GM18526 (cell line): Measurements from ENCODE around the gene CCDC69.

Experiments used
- POLR2A ChIP-seq: IDR thresholded peaks from 3 replicates; pipeline ENCODE4 v1.6.1; 2011; ENCODE audit not compliant: insufficient read length; ENCODE audit errors: extremely low read depth

The CCDC69 gene

DNA sequence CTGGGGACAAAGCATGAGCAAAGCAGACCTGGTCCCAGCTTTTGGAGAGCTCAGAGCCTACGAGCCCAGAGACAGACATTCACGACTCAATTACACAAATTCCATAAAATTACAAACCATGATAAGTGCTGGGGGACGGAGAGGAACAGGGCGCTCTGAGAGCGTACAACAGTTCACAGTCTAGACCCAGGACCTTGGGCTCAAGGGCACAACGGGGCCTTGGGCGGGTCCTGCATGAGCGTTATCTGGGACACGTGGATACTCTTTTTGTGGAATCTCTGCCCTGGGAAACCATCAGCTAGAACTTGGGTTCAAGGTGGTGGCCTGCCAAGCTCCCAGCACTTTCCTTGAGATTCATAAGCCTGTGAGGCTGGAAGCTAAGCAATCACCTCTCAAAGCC is 56.9 kb downstream of the CCDC69 start:
- no peak for TF ChIP-seq POLR2A

GRCh38 chr5:151164687-151165392 is 59.1 kb downstream of the CCDC69 start:
- TF ChIP-seq POLR2A: no peak

- no peak for TF ChIP-seq POLR2A
Measured at GRCh38 chr5:151162776-151163175, 61.1 kb downstream of the CCDC69 start.

- TF ChIP-seq POLR2A: no peak
Measured at GRCh38 chr5:151159649-151160373, 64.1 kb downstream of the CCDC69 start.

DNA sequence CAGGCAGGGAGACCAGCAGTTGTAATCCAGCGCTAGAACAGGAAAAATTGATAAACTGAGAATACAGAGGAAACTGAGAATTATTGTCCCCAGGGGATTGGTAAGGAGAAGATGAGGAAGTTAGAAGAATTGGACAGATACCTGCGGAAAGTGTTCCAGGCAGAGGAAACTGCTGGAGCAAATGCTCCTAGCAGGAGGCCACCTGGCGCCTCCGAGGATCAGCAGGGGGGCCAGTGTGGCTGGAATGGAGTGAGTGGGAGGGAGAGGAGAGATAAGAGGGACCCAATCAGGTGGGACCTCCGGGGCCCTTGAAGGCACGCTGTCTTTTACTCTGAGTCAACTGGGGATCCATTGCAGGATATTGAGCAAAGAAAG is 65.6 kb downstream of the CCDC69 start:
- TF ChIP-seq POLR2A: no peak

- TF ChIP-seq POLR2A: peak; percentile 72
Measured at GRCh38 chr5:151157426-151158286, 66.2 kb downstream of the CCDC69 start, which contains the start of gene ANXA6. TSS of gene ANXA6 (minus strand) at chr5:151157779. CDS start at chr5:151147901, 9,878 bp downstream.

DNA sequence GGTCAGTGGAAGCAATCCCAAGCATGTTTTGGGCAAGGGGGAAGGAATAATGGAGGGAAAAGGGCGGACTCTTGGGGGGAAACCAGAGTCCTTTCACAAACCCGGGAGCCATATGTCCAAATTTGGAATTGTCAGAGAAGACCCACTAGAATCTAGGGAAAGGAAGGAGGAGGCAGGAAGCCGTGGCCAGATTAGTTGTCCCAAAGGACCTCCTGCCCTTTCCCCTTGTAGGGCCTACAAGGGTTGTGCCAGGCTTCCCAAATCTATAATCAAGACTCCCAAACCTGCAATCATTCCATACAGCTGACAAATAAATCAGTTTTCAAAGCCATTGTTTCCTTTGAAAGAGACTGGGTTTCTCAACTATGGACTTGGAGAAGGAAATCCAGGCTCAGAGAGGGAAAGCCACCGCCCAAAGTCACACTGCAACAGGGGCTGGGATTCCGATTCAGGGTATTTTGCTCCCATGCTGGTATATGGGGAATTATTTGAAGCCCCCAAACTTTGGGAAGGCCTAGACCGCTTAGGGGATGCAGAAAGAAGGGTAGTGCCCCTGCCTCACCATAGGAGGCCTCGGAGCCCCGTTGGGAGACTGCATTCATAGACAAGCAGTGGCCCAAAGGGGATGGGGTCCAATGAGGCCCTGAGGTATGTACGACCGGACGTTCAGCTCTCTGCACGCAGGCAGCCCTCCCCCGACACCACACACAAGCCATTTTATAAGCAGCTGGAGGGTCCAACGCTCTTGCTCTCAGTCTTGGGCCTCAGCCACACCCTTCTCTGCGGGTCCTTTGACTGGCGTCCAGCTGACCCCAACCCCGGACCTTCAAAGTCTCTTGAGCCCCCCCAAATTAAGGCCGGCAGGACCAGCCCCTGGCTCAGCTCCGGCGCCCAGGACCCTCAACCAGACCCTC is 67.1 kb downstream of the CCDC69 start:
- no peak for TF ChIP-seq POLR2A

DNA sequence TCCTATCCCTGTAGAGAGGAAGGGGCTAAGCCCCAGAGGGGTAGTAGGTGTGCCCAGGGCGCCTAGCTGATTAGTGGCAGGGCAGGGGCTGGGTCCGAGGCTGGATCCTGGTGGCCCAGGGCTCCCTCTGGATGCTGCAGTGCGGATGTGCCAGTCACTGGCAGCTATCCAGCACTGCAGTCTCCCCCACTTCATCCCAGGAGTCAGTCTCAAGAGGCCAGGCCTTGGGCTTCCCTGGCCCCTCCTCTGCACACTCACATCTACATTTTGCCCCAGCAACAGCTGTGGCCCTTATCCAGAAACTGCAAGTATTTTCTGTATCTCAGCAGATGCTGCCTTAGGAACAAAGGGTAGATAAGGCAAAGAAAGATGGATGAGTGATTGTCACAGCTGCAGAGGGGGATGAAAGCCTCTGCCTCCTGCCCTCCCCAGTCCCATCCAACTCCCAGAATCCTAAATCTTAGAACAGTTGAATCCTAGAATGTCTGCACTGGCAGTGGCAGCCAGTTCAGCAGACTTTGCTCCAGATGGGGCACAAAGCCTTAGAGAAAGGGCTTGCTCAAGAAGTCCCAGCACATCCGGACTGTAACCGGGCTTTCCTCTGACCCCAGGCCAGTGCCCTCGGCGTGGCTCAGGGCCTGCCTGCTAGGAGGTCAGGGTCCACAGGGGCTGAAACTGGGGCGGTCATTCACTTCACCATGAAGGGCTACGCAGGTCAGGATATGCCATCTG is 68.0 kb downstream of the CCDC69 start:
- TF ChIP-seq POLR2A: peak; percentile 18

- peak; percentile 24 for TF ChIP-seq POLR2A
Measured at GRCh38 chr5:151154931-151155774, 68.7 kb downstream of the CCDC69 start.

DNA sequence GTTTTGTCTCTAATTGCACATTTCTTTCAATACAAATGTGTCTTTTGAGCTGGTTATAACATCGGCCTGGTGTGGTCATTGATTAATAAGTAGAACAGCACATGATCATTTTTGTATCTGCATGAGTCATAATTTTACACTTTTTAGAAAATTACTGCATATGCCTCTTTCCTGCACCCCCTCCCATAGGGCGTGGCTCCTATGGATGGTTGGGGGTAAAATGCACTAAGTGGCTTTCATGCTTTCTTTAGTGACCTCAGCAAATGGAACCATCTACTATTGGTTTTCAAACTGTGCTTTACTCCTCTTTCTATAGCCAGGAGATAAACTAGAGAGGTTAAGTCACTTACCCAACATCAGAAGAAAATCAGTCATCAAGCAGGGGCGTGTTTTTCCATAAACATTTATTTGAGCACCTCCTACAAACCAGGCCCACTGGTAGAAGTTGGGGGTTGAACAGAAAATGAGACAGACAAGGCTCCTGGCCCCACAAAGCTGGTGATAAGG is 70.1 kb downstream of the CCDC69 start:
- peak; percentile 4 for TF ChIP-seq POLR2A

DNA sequence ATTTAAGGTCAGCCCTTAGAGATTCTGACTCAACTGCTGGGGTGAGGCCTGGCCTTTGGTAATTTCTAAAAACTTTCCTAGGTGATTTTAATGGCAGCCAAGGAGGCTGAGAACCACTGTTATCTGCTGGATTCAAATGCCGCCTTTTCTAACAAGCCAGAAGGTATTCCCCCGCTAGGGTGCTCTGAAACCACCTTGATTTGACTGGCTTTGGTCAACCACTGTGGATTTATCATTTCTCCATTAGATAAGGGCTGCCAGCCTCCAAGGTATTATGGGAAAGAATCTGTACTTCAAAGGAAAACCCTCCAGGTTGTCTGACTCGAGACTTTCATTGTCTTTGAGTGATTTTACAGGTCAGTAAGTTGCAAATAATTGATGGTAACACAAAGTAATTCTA is 70.6 kb downstream of the CCDC69 start:
- no peak for TF ChIP-seq POLR2A

GRCh38 chr5:151151793-151152192 is 72.1 kb downstream of the CCDC69 start:
- peak; percentile 10 for TF ChIP-seq POLR2A

- no peak for TF ChIP-seq POLR2A
Measured at GRCh38 chr5:151151263-151151660, 72.6 kb downstream of the CCDC69 start.
